ENCODE data around the gene MARCHF2. TPM values are rescaled to one million over a fixed set of nuclear protein-coding genes. Genes with fewer than 3 reads are reported as not detected.
A peak's percentile ranks its signal among the peaks of the same experiment; 100 is the strongest.
"Not testable (repeated sequence)": the region's sequence is repeated elsewhere in the genome, so short reads cannot be mapped to it uniquely, and the experiment has no call there.

The MARCHF2 gene
- total and polyA plus RNA-seq, 2 donors (not counting 1 experiment from before 2014, with no cell fraction given) = 22.9 to 52.6 TPM

DNA sequence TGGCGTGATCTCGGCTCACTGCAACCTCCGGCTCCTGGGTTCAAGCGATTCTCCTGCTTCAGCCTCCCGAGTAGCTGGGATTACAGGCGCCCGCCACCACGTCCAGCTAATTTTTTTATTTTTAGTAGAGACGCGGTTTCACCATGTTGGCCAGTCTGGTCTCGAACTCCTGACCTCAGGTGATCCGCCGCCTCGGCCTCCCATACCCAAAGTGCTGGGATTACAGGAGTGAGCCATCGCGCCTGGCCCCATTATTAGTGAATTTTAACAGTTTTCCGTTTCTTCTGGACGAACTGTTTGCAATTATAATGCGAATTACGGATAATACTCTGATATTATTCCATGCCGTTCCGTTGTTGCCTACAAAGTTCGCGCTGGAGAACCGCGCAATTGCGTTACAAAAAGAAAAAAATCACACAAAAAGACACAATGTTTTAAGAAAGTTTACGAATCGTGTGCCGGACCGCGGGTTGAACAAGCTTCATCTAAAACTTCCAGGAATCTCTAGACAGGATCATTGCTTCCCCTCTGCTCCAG, 31.1 kb downstream of the MARCHF2 start:
- Mint-ChIP-seq H3K27ac (peak overlapping the region; percentile 98), H3K4me3 (peak overlapping the region; percentile 94), H3K4me1 (peaks cover 34% of the 10 kb centered on the region)
- not testable (repeated sequence) for ATAC-seq (ENCODE audit: low read depth); H3K27me3 ChIP-seq (replicated peaks in 1 of 4; ENCODE audit: control extremely low read depth in 1 of 4, control insufficient read depth in 3 of 4, insufficient read depth in 4 of 4, low read length in 3 of 4); H3K9me3 Mint-ChIP-seq (ENCODE audit: insufficient read depth); H3K9me3 ChIP-seq (ENCODE audit: control extremely low read depth in 1 of 3, control insufficient read depth in 2 of 3, insufficient read depth in 1 of 3, low read length in 2 of 3); DNase-seq; H3K27me3 Mint-ChIP-seq
- peaks cover 34 to 42% of the 10 kb centered on the region in 2 donors for H3K4me1 ChIP-seq (ENCODE audit: control insufficient read depth in 2 of 2, insufficient read depth in 2 of 2, low read length in 2 of 2)
- H3K4me2 ChIP-seq (replicated peaks; ENCODE audit: low read depth, low read length, poor library complexity, severe bottlenecking) = peak overlapping the region; percentile 93
- H4K20me1 ChIP-seq (ENCODE audit: control insufficient read depth, insufficient read depth, low read length, poor library complexity, severe bottlenecking) = peaks cover 44% of the 10 kb centered on the region
- peak overlapping the region; percentile 42 to 97 for H3K27ac ChIP-seq (ENCODE audit: low read length in 2 of 2)
- H3K9ac ChIP-seq (ENCODE audit: low read length) = peak overlapping the region; percentile 99
- WGBS (ENCODE audit: insufficient coverage) = 44% methylated on average over 22 of the region's 32 CpGs
- H3K4me3 ChIP-seq (ENCODE audit: control extremely low read depth in 1 of 5, extremely low read depth in 1 of 5, insufficient read depth in 1 of 5, low read depth in 2 of 5, low read length in 4 of 5) = peak overlapping the region; percentile 65 to 97 (median 82)
- POLR2A ChIA-PET = interaction anchor here (0.6 to 3.0 kb wide), 4 partner anchors 9 to 69 kb away, joined by 3 to 19 read pairs (median 7); partner anchors contain the start of genes MARCHF2, RAB11B and ZNF414
- CTCF ChIA-PET = interaction anchor here (1.3 to 2.8 kb wide), 3 partner anchors 30 to 135 kb away, joined by 3 to 13 read pairs (median 8); partner anchors contain the start of gene MARCHF2
- H3K36me3 ChIP-seq (replicated peaks in 1 of 2; ENCODE audit: control extremely low read depth in 1 of 2, control insufficient read depth in 1 of 2, extremely low read depth in 1 of 2, insufficient read depth in 2 of 2, low read length in 1 of 2) = peaks cover 0 to 19% of the 10 kb centered on the region in 2 experiments
- H2AFZ ChIP-seq (ENCODE audit: insufficient read depth, low read depth, low read length, poor library complexity, severe bottlenecking) = peak overlapping the region; percentile 92
- intact Hi-C loops (cut with micrococcal nuclease) = loop anchor here (1.0 kb wide), 3 partner anchors 31 to 70 kb away; partner anchors contain the start of genes MARCHF2, RAB11B and ZNF414
- peaks cover 45% of the 10 kb centered on the region for H3K79me2 ChIP-seq (ENCODE audit: control insufficient read depth, insufficient read depth, low read length)

- Mint-ChIP-seq H3K27me3 (no peaks in the 10 kb centered on the region), H3K27ac (peak within 1 kb of the TSS; percentile 98), H3K4me1 (peaks cover 38% of the 10 kb centered on the region), H3K9me3 (ENCODE audit: insufficient read depth) (no peaks in the 10 kb centered on the region), H3K4me3 (peak within 1 kb of the TSS; percentile 94)
- Histone ChIP-seq H3K27me3 (replicated peaks in 1 of 4; ENCODE audit: control extremely low read depth in 1 of 4, control insufficient read depth in 3 of 4, insufficient read depth in 4 of 4, low read length in 3 of 4) (no peaks in the 10 kb centered on the region), H3K27ac (ENCODE audit: low read length in 2 of 2) (peak within 1 kb of the TSS; percentile 89 to 97), H3K4me2 (replicated peaks; ENCODE audit: low read depth, low read length, poor library complexity, severe bottlenecking) (peak within 1 kb of the TSS; percentile 93), H3K36me3 (replicated peaks in 1 of 2; ENCODE audit: control extremely low read depth in 1 of 2, control insufficient read depth in 1 of 2, extremely low read depth in 1 of 2, insufficient read depth in 2 of 2, low read length in 1 of 2) (peaks cover 0 to 21% of the 10 kb centered on the region in 2 experiments), H4K20me1 (ENCODE audit: control insufficient read depth, insufficient read depth, low read length, poor library complexity, severe bottlenecking) (peaks cover 49% of the 10 kb centered on the region), H3K9ac (ENCODE audit: low read length) (peak within 1 kb of the TSS; percentile 99), H3K79me2 (ENCODE audit: control insufficient read depth, insufficient read depth, low read length) (peaks cover 50% of the 10 kb centered on the region), H2AFZ (ENCODE audit: insufficient read depth, low read depth, low read length, poor library complexity, severe bottlenecking) (peak within 1 kb of the TSS; percentile 92), H3K9me3 (ENCODE audit: control extremely low read depth in 1 of 3, control insufficient read depth in 2 of 3, insufficient read depth in 1 of 3, low read length in 2 of 3) (no peaks in the 10 kb centered on the region), H3K4me1 (ENCODE audit: control insufficient read depth in 2 of 2, insufficient read depth in 2 of 2, low read length in 2 of 2) (peaks cover 38 to 47% of the 10 kb centered on the region in 2 donors), H3K4me3 (ENCODE audit: control extremely low read depth in 1 of 5, extremely low read depth in 1 of 5, insufficient read depth in 1 of 5, low read depth in 2 of 5, low read length in 4 of 5) (peak within 1 kb of the TSS; percentile 65 to 97 (median 97))
- CTCF ChIA-PET = interaction anchor here (1.3 to 2.8 kb wide), 4 partner anchors 31 to 135 kb away, joined by 3 to 13 read pairs (median 6); partner anchors contain the start of gene MARCHF2
- DNase-seq (peak; percentile 99), ATAC-seq (ENCODE audit: low read depth) (peak; percentile 92)
- WGBS (ENCODE audit: insufficient coverage) = under 1% methylated on average over 89 of the region's 93 CpGs
- intact Hi-C loops (cut with micrococcal nuclease) = loop anchor here (1.0 kb wide), 3 partner anchors 32 to 69 kb away; partner anchors contain the start of genes MARCHF2, RAB11B and ZNF414
- POLR2A ChIA-PET = interaction anchor here (0.6 to 3.0 kb wide), 4 partner anchors 8 to 69 kb away, joined by 3 to 19 read pairs (median 7); partner anchors contain the start of genes MARCHF2, RAB11B and ZNF414
- TF ChIP-seq EZH2 (IDR thresholded peaks at IDR 0.05; ENCODE audit: borderline replicate concordance, insufficient read depth, low read depth, low read length, poor library complexity, severe bottlenecking) = no peak
- TF ChIP-seq, protein P1, sequence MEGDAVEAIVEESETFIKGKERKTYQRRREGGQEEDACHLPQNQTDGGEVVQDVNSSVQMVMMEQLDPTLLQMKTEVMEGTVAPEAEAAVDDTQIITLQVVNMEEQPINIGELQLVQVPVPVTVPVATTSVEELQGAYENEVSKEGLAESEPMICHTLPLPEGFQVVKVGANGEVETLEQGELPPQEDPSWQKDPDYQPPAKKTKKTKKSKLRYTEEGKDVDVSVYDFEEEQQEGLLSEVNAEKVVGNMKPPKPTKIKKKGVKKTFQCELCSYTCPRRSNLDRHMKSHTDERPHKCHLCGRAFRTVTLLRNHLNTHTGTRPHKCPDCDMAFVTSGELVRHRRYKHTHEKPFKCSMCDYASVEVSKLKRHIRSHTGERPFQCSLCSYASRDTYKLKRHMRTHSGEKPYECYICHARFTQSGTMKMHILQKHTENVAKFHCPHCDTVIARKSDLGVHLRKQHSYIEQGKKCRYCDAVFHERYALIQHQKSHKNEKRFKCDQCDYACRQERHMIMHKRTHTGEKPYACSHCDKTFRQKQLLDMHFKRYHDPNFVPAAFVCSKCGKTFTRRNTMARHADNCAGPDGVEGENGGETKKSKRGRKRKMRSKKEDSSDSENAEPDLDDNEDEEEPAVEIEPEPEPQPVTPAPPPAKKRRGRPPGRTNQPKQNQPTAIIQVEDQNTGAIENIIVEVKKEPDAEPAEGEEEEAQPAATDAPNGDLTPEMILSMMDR (IDR thresholded peaks at IDR 0.05) = no peak
These were observed 31.8 kb downstream of the MARCHF2 start, which contains the start of gene HNRNPM for GRCh38 chr19:8444677-8445487. Gene HNRNPM, plus strand, starts transcription at chr19:8444975. Its CDS starts 24 bp downstream, at chr19:8444999.
